HG03175 (cell line): Measurements from ENCODE around the gene TYR.
"Not testable (repeated sequence)": the region's sequence is repeated elsewhere in the genome, so short reads cannot be mapped to it uniquely, and the experiment has no call there.

ENCODE experiments used
- ATAC-seq: cut with Tn5 transposase; IDR thresholded peaks from one replicate; pipeline ENCODE4 v1.9.1; 2021; ENCODE audit warnings: mild to moderate bottlenecking, moderate library complexity; ENCODE audit not compliant: unreplicated experiment

The TYR gene

DNA sequence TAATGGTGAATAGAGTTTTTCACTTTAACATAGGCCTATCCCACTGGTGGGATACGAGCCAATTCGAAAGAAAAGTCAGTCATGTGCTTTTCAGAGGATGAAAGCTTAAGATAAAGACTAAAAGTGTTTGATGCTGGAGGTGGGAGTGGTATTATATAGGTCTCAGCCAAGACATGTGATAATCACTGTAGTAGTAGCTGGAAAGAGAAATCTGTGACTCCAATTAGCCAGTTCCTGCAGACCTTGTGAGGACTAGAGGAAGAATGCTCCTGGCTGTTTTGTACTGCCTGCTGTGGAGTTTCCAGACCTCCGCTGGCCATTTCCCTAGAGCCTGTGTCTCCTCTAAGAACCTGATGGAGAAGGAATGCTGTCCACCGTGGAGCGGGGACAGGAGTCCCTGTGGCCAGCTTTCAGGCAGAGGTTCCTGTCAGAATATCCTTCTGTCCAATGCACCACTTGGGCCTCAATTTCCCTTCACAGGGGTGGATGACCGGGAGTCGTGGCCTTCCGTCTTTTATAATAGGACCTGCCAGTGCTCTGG lies at the start of gene TYR:
Gene TYR, plus strand, starts transcription at position 185 of the 541 bp plus-strand sequence. Its CDS starts 79 bp downstream, at position 264.
- ATAC-seq, result no peak

DNA sequence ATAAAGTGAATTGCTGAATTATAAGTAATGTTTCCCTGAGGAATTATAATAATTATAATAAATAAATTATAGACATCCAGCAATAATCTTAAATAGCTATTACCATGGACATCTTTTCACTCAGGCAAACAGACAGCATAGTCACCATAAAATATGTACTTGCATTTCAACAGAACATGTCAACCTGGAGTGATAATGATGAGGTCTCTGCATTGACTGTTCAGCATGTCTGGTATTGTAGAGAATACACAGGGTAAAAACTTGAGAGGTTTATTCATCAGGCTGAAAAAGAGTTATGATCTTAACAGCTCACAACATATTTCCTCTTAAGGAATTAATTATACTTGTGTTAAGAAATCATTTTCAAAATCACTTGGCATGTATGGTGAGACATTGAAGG lies 41.1 kb upstream of the TYR start:
- ATAC-seq, result no peak

DNA sequence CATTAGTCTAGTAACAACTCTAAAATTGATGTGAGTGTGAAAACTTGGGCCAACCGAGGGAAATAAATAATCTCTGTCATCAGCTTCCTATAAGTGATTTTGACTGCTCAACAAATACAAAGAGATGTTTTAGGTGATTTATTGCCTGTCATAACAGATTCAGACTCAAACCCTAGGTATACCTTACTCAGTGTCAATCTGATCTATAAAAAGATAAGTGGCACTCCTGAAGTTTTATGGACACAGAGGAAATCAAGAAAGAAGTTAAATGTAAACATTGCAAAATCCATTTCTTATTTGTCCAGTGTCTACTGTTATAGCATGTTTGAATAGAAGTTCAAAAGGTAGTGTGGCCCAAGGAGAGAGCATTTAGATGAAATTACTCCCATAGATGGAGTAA lies 30.4 kb upstream of the TYR start:
- no peak for ATAC-seq

- ATAC-seq, result no peak
Measured at GRCh38 chr11:89159974-89160373, 17.7 kb upstream of the TYR start.

DNA sequence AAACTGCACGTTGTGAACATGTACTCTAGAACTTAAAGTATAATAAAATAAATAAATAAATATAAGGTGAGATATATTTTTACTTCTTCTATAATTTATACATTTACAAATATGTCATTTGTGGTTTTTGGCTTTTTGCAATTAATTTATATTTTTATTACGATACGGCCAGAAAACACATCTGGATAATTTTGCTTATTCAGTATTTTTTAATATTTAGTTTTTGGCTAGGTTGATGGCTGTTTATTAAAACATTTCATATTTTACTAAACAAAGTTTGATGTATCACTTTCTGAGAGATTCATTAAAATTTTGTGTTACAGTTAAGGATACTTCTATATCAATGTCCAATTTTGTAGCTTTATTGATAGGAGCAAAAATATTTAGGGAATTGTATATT lies 15.7 kb upstream of the TYR start:
- ATAC-seq, result no peak

DNA sequence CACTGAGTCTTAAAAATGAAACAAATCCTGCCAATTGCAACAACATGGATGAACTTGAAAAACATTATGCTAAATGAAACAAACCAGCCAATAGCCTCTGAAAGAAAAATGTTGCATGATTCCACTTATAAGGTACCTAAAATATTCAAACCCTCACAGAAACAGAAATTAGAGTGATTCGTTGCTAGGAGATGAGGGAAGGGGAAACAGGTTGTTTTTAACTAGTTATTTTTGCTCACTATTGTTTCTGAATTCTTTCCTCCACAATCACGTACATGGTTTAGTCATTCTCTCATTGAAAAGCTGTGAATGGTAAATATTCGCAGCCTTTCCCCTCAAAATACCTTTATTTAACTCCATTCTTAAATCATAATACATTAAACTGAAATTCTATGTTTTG lies 14.0 kb upstream of the TYR start:
- no peak for ATAC-seq

DNA sequence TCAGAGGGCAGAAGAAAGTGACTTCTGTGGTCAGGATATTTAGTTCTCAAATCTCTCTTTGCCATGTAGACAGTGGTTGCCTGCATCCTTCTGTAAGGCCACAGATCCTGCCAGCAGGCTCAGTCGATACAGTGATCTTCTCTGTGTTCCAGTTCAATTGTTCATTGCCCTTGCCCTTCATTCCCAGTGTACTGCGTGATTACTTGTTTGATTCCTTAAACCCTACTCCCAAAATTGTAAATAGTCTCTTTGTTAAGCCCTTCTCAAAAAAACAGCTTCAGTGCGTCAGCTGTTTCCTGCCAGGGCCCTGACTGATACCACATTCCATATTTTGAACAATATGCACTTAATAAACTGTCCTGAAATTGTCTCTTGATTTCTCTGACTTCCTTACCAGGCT lies 9.3 kb upstream of the TYR start:
- no peak for ATAC-seq

DNA sequence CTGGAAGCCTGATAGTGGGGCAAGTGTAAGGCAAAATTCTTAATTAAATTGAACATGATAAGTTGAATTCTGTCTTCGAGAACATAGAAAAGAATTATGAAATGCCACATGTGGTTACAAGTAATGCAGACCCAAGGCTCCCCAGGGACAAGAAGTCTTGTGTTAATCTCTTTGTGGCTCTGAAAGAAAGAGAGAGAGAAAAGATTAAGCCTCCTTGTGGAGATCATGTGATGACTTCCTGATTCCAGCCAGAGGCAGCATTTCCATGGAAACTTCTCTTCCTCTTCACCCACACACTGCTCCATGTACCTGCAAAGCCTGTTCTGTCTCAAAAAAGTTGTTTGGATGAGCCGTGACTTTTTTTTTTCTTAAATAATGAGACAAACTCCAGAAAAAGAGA lies 1.9 kb upstream of the TYR start:
- no peak for ATAC-seq

DNA sequence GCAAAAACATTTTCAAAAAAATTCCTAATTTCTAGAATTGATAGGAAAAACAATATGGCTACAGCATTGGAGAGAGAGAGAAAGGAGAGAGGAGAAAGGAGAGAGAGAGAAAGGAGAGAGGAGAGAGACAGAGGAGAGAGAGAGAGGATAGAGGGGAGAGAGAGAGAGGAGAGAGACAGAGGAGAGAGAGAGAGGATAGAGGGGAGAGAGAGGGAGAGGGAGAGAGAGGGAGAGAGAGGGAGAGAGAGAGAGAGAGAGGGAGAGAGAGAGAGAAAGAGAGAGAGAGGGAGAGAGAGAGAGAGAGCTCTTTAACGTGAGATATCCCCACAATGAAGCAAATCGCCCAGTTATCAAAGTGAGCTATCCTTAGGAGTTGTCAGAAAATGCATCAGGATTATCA lies 737 bp upstream of the TYR start:
- no peak for ATAC-seq

- no peak for ATAC-seq
Measured at GRCh38 chr11:89181111-89181510, 3.4 kb downstream of the TYR start.

GRCh38 chr11:89182773-89183518 lies 5.3 kb downstream of the TYR start:
- ATAC-seq, result no peak

- no peak for ATAC-seq
Measured at GRCh38 chr11:89184021-89184420, 6.3 kb downstream of the TYR start.

- ATAC-seq, result no peak
Measured at GRCh38 chr11:89189776-89190175, 12.1 kb downstream of the TYR start.

DNA sequence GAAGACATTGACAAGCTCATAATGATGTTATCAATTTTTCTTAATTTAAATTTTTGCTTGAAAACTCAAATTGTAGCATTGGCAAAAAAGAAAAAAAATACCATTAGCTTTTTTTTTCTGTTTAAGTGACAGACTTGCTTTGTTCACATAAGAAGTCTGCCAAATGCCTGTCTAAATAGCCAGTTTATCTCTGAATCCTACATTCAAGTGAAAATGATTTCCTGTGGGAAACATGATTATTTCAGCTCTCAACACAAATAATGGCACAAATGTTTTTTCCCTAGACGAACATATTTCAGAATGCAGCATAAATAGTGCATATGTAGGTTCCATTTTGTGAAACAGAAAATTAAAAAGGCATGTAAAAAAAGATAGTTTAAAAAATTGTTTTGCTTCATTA lies 23.5 kb downstream of the TYR start:
- no peak for ATAC-seq

- ATAC-seq, result no peak
Measured at GRCh38 chr11:89203814-89204213, 26.1 kb downstream of the TYR start.

DNA sequence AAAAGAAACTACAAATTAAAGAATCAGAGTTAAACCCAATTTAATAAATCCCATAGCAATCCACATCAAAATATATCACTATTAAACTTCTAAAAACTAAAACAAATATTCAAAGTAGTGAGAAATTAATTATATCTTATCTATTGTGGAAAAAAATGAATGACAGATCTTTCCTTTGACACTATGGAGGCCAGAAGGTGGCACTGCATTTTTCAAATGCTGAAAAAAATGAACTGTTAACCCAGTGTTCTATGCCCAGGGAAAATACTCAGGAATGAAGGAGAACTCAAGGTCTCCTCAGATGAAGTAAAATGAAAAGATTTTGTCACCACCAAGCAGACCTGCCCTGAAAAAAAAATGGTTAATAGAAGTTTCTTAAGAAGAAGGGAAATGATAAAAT lies 27.7 kb downstream of the TYR start:
- ATAC-seq, result no peak

DNA sequence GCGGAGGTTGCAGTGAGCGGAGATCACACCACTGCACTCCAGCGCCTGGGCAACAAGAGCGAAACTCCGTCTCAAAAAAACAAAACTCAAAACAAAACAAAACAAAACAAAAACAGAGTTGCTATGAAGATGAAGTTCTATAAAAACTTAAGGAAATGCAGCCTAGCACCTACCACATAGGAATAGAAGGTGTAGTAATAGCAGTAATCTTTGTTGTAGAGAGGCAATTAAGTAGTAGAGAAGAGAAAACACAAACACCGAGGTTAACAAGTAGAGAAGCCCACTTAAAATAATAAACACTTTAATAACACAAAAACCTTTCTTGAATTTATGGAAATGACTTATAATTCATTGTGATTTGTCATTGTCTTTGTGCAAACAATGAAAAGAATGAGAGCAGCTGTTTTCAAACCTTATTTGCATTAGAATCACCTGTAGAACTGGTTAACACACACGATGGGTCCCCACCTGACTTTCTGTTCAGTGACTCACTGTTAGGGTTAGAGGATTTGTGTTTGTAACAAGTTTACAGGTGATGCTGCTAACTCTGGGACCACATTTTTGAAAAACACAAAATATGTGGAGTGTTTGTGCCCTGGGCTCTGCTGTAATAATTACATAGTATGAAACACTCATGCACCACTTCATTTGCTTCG lies 43.1 kb downstream of the TYR start:
- ATAC-seq, result no peak

GRCh38 chr11:89235083-89235482 lies 57.4 kb downstream of the TYR start:
- ATAC-seq, result no peak

DNA sequence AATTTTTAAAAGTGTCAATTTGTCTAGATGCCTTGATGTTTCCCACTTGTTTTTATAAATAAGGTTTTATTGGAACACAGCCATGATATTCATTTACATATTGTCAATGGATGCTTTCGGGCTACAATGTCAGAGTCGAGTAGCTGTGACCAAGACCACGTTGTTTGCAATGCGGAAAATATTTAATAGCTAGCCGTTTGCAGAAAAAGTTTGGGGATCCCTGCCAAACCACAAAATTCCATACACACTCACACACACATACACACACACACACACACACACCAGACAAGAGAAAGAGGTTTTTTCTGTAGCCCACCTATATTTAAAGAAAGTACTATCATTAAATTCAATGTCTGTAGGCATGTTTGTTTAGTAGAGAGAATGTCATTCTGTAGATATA lies 58.3 kb downstream of the TYR start:
- no peak for ATAC-seq

DNA sequence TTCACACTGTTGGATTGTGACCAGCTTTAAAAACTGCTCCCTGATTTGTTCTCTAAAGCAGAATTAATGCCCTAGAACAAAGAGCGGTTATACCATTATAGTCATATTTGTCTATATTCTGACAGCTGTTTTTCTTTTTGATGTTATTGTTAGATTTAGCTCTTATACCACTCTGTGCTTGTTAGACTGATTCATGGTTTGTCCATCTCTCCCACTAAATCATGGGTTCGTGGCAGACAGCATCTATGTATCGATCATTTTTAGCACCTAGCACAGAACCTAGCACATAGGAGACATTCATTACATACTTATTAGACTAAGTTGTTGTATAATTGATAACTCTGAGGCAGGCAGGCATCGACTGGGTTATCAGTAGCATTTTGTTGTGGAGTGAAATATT lies 69.3 kb downstream of the TYR start:
- not testable (repeated sequence) for ATAC-seq

GRCh38 chr11:89249196-89249595 lies 71.5 kb downstream of the TYR start:
- ATAC-seq, result no peak

- ATAC-seq, result not testable (repeated sequence)
Measured at GRCh38 chr11:89261483-89261882, 83.8 kb downstream of the TYR start.
